Measurements from ENCODE around the gene SDK1. TPM values are rescaled to one million over a fixed set of nuclear protein-coding genes. Genes with fewer than 3 reads are reported as not detected.
"Not testable (repeated sequence)": the region's sequence is repeated elsewhere in the genome, so short reads cannot be mapped to it uniquely, and the experiment has no call there.

The SDK1 gene
- total RNA-seq, 1 experiment from 2014 or later = 5.1 TPM

GRCh38 chr7:3955751-3956696 is 655.0 kb downstream of the SDK1 start:
- peak; percentile 69 for DNase-seq (ENCODE audit: low spot score)

DNA sequence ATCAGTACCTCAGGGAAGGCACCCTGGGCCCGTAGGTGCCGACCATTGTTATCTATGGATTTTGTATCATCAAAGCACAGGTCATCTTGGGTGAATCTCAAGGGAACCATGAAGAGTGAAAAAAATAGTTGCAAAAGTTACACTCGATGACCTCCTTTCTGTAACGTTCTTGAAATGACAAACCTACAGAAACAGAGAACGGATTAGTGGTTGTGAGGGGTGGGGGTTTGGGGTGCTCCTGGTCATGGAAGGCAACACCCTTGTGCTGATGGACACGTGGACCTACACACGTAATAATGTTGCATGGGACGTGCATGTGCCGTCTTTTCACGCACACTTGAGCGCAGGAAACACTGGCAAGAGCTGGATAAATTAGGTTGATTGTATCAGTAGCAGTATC is 655.9 kb downstream of the SDK1 start:
- DNase-seq (ENCODE audit: low spot score) = no peak

DNA sequence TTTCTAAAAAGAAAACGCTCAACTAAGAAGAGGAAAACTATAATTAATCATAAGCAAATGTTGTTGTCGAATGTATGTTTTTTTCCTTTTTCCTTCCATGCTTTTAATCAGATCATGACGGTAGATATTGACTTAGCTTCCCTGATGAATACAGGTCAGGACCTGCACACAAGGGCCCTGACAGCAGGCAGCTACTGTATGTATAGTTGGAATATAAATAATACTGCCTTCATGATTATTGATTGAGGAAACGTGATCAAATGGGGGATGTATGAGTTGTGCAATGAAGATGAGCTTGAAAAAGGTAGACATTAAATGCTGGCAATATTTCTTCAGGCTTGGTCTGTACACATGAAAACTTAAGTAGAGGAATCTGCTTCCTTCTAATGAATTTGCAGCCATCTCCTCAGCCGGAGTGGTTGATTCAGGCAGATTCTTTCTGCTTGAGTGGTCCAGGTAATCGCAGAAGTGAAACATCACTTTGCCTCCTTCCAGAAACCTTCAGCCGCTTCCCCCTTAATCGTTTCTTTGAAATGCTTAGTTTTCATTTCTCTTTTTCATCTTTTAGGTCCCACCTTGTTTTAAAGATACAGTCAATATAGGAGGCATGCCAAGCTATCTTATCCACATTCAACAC is 656.5 kb downstream of the SDK1 start:
- no peak for DNase-seq (ENCODE audit: low spot score)

DNA sequence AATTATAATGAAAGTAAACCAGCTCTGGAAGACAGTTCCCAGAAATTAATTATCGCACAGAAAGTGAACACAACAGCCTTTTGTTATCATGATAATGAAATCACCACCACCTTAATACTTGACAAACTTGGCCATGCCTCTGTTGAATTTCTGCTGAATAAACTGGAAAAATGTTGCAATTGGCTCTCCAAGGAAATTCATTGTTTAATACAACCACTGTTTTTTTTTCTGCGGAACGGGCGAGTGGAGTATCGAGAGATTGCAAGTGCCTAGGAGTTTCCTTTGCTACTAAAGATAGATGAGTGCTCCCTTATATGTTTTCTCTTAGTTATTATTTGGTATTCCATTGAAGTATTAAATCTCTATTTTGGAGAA is 657.0 kb downstream of the SDK1 start:
- DNase-seq (ENCODE audit: low spot score) = no peak

- DNase-seq (ENCODE audit: low spot score) = no peak
Measured at GRCh38 chr7:3959364-3959763, 658.3 kb downstream of the SDK1 start.

- DNase-seq (ENCODE audit: low spot score) = no peak
Measured at GRCh38 chr7:3960050-3960763, 659.2 kb downstream of the SDK1 start.

DNA sequence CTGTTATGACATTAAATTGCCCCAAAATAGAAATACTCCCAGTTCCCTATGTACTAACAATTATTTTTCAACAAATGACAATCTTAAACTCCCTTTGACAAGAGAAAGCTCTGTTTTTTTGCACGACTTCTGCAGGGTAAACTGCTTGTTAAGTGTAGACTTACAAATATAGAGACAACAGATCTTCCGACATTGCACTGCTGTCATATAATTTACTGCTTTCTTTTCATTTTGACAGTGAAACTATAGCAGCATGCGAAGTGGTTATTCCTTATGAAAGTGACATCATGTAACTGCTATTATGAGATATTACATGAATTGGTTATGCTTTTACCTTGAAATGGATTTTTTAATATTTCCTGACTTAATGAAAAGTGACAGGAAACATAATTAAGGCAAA is 659.9 kb downstream of the SDK1 start:
- no peak for DNase-seq (ENCODE audit: low spot score)

- DNase-seq (ENCODE audit: low spot score) = no peak
Measured at GRCh38 chr7:3961857-3962503, 660.9 kb downstream of the SDK1 start.

DNA sequence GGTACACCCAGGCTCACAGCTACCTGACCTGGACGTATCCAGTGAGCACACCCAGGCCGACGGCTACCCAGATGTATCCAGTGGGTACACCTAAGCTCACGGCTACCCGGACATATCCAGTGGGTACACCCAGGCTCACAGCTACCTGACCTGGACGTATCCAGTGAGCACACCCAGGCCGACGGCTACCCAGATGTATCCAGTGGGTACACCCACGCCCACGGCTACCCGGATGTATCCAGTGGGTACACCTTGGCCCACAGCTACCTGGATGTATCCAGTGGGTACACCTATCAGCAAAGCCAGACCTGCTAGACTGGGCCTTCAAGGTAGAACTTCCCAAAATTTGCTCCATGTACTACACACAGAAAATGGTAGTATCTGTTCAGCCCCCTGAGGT is 662.7 kb downstream of the SDK1 start:
- not testable (repeated sequence) for DNase-seq (ENCODE audit: low spot score)

DNA sequence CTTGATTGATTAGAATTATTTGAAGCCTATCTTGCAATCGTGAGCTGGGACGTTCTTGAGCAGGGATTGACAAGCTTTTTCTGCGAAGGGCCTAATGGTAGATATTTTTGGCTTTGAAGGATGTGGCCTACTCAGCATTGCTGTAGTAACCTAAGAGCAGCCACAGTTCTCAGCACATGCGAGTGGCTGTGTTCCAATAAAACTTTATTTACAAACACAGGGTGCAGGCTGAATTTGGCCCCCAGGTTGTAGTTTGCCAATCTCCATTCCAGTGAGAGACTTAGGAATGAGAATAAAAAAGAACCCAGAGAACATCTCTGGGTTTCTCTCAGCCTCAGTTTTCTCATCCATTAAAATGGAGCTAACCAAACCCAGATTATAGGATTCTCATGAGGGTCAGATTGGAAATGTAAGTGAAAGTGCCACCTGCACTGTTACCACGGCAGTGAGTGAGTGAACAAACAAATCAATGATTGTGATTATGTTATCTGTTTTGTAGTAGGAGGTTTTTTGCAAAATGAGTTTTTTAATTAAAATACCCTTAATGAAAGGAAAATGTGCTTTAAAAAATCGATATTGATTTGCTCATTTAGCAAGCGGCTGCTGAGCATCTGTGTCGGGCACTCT is 664.0 kb downstream of the SDK1 start:
- no peak for DNase-seq (ENCODE audit: low spot score)

DNA sequence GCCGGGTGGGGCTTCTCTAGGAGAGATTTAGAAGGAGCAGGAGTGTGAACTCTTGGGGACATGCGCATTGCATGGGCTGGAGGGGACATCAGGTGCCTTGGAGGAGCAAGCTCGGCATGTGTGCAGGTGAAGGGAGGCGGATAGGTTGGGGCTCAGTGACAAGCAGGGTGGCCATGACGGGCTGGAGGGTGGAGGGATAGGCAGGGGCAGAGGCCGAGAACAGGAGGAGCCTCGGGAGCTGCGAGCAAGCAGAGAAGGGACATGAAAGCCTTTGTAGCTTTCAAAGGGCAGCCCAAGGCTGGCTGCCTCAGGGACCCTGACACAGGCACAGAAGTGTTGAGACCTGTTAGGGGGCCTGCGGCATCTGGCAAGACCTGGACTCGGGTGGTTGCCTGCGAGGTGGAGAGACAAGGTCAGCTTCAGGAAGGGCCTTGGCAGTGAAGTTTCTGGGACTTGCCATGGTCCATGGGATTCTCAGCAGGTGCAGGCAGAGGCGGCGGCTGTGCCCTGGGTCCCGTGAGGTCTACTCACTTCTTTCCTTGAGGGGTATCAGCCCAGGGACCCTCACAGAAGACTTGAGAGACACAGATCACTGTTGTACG is 664.8 kb downstream of the SDK1 start:
- no peak for DNase-seq (ENCODE audit: low spot score)

- DNase-seq (ENCODE audit: low spot score) = no peak
Measured at GRCh38 chr7:3968234-3968633, 667.2 kb downstream of the SDK1 start.

GRCh38 chr7:3969286-3969685 is 668.2 kb downstream of the SDK1 start:
- DNase-seq (ENCODE audit: low spot score) = no peak

DNA sequence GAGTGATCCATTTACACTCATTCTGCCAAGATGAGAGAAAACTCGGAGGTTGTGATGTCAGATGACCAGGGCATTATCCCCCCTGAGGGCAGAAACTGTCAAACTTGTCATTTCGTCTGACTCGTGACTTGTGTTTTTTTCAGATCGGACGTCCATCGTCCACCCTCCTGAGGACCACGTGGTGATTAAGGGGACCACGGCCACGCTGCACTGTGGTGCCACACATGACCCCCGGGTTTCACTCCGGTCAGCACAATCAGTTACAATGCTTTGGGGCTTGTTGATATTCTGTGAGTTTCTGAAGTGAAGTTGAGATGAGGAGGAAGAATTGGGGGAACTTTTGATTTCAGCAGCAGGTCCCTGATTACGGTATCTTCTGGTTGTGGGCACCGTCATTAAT is 670.3 kb downstream of the SDK1 start:
- DNase-seq (ENCODE audit: low spot score) = no peak

GRCh38 chr7:3973264-3973663 is 672.2 kb downstream of the SDK1 start:
- DNase-seq (ENCODE audit: low spot score) = no peak

DNA sequence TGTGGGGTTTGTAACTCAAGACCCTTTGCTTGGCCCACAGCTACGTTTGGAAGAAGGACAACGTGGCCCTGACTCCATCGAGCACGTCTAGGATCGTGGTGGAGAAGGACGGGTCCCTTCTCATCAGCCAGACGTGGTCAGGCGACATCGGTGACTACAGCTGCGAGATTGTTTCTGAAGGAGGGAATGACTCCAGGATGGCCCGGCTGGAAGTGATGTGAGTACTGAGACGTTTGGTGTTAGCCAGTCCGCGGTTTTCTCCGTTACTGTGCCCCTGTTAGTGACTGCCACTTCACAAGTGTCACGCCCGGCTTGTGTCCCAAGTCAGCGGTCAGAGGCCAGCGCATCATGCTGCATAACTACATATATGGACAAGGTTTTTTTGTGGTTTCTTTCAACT is 673.3 kb downstream of the SDK1 start:
- DNase-seq (ENCODE audit: low spot score) = no peak

- no peak for DNase-seq (ENCODE audit: low spot score)
Measured at GRCh38 chr7:3975371-3975770, 674.3 kb downstream of the SDK1 start.

DNA sequence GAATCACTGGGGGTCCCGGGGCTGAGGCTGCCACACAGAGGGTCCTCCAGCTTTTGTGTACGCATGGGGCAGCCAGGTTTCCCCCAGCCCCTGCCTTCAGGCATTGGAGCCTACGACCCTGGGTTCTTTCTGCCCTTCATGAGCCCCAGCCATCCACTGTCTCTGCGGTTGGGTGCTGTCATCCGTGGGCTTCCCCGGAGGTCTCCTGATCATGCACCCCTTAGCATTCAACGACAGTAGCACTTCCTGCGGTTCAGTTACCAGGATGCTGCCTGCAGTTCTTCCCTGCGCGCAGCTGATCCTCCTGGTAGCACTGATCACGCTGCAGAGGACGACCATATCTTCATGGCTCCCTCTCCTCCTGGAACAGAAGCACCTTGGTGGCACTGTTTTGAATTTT is 676.3 kb downstream of the SDK1 start:
- DNase-seq (ENCODE audit: low spot score) = no peak

DNA sequence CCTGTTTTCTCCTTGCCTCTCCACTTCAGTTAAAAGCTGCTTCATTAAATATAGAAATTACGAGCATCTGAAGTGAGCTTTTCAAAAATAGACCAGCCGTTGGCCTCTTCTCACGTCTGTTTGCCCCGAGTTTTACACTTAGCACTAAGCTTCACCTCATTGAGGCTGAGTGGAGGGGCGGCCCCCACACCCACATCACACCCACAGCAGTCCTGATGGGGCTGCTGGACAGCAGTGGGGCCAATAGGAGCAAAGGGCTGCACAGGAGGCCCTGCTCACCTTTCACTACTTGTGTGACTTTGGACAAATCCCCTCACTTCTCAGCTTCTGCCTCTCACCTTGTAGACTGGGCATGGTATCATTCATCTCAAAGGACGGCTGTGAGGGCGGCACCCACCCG is 677.8 kb downstream of the SDK1 start:
- no peak for DNase-seq (ENCODE audit: low spot score)

- DNase-seq (ENCODE audit: low spot score) = no peak
Measured at GRCh38 chr7:3979611-3980299, 678.7 kb downstream of the SDK1 start.

DNA sequence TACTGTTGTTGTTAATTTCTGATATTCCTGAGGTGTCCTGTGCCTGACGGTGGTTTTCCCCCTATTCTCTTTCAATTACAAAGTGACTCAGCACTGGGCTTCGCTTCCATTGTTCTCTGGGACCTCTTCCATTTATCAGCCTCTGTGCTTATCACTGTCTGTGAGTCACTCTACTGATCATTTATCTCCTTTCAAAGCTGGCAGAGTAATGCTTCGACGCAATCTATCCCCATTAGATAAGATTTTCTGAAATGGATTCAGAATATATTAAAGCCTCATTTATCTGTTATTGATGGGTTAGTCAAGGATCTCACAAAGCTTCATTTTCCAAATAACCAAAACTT is 679.2 kb downstream of the SDK1 start:
- no peak for DNase-seq (ENCODE audit: low spot score)

All from H4 (cell line).